Measurements from ENCODE around the gene LRRFIP1.
"Not testable (repeated sequence)": the region's sequence is repeated elsewhere in the genome, so short reads cannot be mapped to it uniquely, and the experiment has no call there.

LRRFIP1 gene

GRCh38 chr2:237754182-237754581 is 126.8 kb downstream of the LRRFIP1 start:
- no peak for DNase-seq

GRCh38 chr2:237754626-237755248 is 127.3 kb downstream of the LRRFIP1 start:
- no peak for DNase-seq

GRCh38 chr2:237757616-237758015 is 130.2 kb downstream of the LRRFIP1 start:
- DNase-seq = no peak

- DNase-seq = no peak
These were observed 130.8 kb downstream of the LRRFIP1 start for GRCh38 chr2:237758185-237758584.

- no peak for DNase-seq
These were observed 131.8 kb downstream of the LRRFIP1 start for GRCh38 chr2:237759176-237759575.

- no peak for DNase-seq
These were observed 133.4 kb downstream of the LRRFIP1 start for GRCh38 chr2:237760506-237761502.

GRCh38 chr2:237762291-237763182 is 135.2 kb downstream of the LRRFIP1 start:
- not testable (repeated sequence) for DNase-seq

GRCh38 chr2:237763812-237764211 is 136.4 kb downstream of the LRRFIP1 start:
- no peak for DNase-seq

- not testable (repeated sequence) for DNase-seq
These were observed 137.7 kb downstream of the LRRFIP1 start for GRCh38 chr2:237765122-237765521.

GRCh38 chr2:237765875-237766274 is 138.5 kb downstream of the LRRFIP1 start:
- DNase-seq = no peak

- no peak for DNase-seq
These were observed 139.0 kb downstream of the LRRFIP1 start for GRCh38 chr2:237766340-237766739.

- DNase-seq = no peak
These were observed 145.1 kb downstream of the LRRFIP1 start for GRCh38 chr2:237772513-237772912.

- DNase-seq = no peak
These were observed 146.4 kb downstream of the LRRFIP1 start for GRCh38 chr2:237773826-237774225.

- DNase-seq = no peak
These were observed 147.6 kb downstream of the LRRFIP1 start for GRCh38 chr2:237774811-237775553.

- DNase-seq = no peak
These were observed 152.1 kb downstream of the LRRFIP1 start for GRCh38 chr2:237779521-237779920.

GRCh38 chr2:237782181-237782580 is 154.8 kb downstream of the LRRFIP1 start:
- DNase-seq = no peak

- DNase-seq = not testable (repeated sequence)
These were observed 156.3 kb downstream of the LRRFIP1 start for GRCh38 chr2:237783678-237784077.

GRCh38 chr2:237786936-237787335 is 159.5 kb downstream of the LRRFIP1 start:
- DNase-seq = no peak

- DNase-seq = no peak
These were observed 163.0 kb downstream of the LRRFIP1 start for GRCh38 chr2:237790353-237790752.

GRCh38 chr2:237791977-237792727 is 164.8 kb downstream of the LRRFIP1 start:
- no peak for DNase-seq

GRCh38 chr2:237797253-237797652 is 169.9 kb downstream of the LRRFIP1 start:
- no peak for DNase-seq

Data from NCI-H524 treated with DMSO at 0.1 percent for 48 hours (cell line).